HG03558 (cell line): ENCODE data around the gene ZNF74.
"Not testable (repeated sequence)": the region's sequence is repeated elsewhere in the genome, so short reads cannot be mapped to it uniquely, and the experiment has no call there.

Experiments used
- ATAC-seq: cut with Tn5 transposase; IDR thresholded peaks from one replicate; pipeline ENCODE4 v1.9.1; 2021; ENCODE audit warnings: moderate number of reproducible peaks; ENCODE audit not compliant: unreplicated experiment; ENCODE audit errors: extremely low read depth

Gene ZNF74

GRCh38 chr22:20393705-20394476 lies at the start of gene ZNF74:
Gene ZNF74, plus strand, starts transcription at chr22:20394151. Its CDS starts 478 bp downstream, at chr22:20394629.
- ATAC-seq = no peak

- ATAC-seq = not testable (repeated sequence)
These were observed 47.4 kb upstream of the ZNF74 start for GRCh38 chr22:20346553-20346952.

GRCh38 chr22:20352536-20352935 lies 41.4 kb upstream of the ZNF74 start:
- ATAC-seq = not testable (repeated sequence)

GRCh38 chr22:20354238-20354975 lies 39.5 kb upstream of the ZNF74 start:
- no peak for ATAC-seq

GRCh38 chr22:20355939-20356636 lies 37.9 kb upstream of the ZNF74 start:
- not testable (repeated sequence) for ATAC-seq

GRCh38 chr22:20356906-20357305 lies 37.0 kb upstream of the ZNF74 start:
- not testable (repeated sequence) for ATAC-seq

- not testable (repeated sequence) for ATAC-seq
These were observed 36.0 kb upstream of the ZNF74 start for GRCh38 chr22:20357967-20358366.

- not testable (repeated sequence) for ATAC-seq
These were observed 35.3 kb upstream of the ZNF74 start for GRCh38 chr22:20358503-20359239.

GRCh38 chr22:20360261-20360660 lies 33.7 kb upstream of the ZNF74 start:
- ATAC-seq = not testable (repeated sequence)

- not testable (repeated sequence) for ATAC-seq
These were observed 32.8 kb upstream of the ZNF74 start for GRCh38 chr22:20360866-20361751.

- not testable (repeated sequence) for ATAC-seq
These were observed 32.2 kb upstream of the ZNF74 start for GRCh38 chr22:20361752-20362229.

- ATAC-seq = not testable (repeated sequence)
These were observed 31.5 kb upstream of the ZNF74 start for GRCh38 chr22:20362403-20362802.

- not testable (repeated sequence) for ATAC-seq
These were observed 29.4 kb upstream of the ZNF74 start for GRCh38 chr22:20364335-20365260.

GRCh38 chr22:20366841-20367240 lies 27.1 kb upstream of the ZNF74 start:
- not testable (repeated sequence) for ATAC-seq

- ATAC-seq = not testable (repeated sequence)
These were observed 25.1 kb upstream of the ZNF74 start for GRCh38 chr22:20368875-20369274.

GRCh38 chr22:20371687-20372086 lies 22.3 kb upstream of the ZNF74 start:
- ATAC-seq = not testable (repeated sequence)

- not testable (repeated sequence) for ATAC-seq
These were observed 21.5 kb upstream of the ZNF74 start for GRCh38 chr22:20372406-20372854.
